WTC11 (cell line): ENCODE results near the gene RNF222. TPM values are rescaled to one million over a fixed set of nuclear protein-coding genes. Genes with fewer than 3 reads are reported as not detected.
"Not testable (repeated sequence)": the region's sequence is repeated elsewhere in the genome, so short reads cannot be mapped to it uniquely, and the experiment has no call there.

Experiments
- ATAC-seq: fragments of 200-7000 bp; cut with Tn5 transposase; 2 replicates; pipeline ENCODE4 v1.10.0; 2021; ENCODE audit warnings: mild to moderate bottlenecking, moderate library complexity
- CTCF ChIA-PET: fragments of 300-600 bp; sonication (Branson Sonifier 250); formaldehyde crosslinking; loops from one replicate; lab custom pipeline; 2021; ENCODE audit warnings: antibody characterized with exemption; lab: Charles Lee
- POLR2A ChIA-PET: fragments of 350-600 bp; sonication (Branson Sonifier 250); formaldehyde crosslinking; loops from one replicate; lab custom pipeline; 2021; ENCODE audit warnings: antibody characterized with exemption; lab: Charles Lee
- DNase-seq: peaks from one replicate; pipeline ENCODE4 v3.0.0; 2021; ENCODE audit warnings: low spot score
- H3K27ac Mint-ChIP-seq: 2 replicates; pipeline ENCODE4 v1.8.0; 2021; ENCODE audit warnings: mixed read lengths
- H3K27me3 Mint-ChIP-seq: 2 replicates; pipeline ENCODE4 v1.8.0; 2021; ENCODE audit warnings: low read depth, mild to moderate bottlenecking, moderate library complexity, mixed read lengths
- H3K36me3 Mint-ChIP-seq: 2 replicates; pipeline ENCODE4 v1.8.0; 2021; ENCODE audit warnings: mixed read lengths
- H3K4me1 Mint-ChIP-seq: 2 replicates; pipeline ENCODE4 v1.8.0; 2022; ENCODE audit warnings: mixed read lengths
- H3K4me3 Mint-ChIP-seq: 2 replicates; pipeline ENCODE4 v1.8.0; 2021; ENCODE audit warnings: mild to moderate bottlenecking, moderate library complexity, mixed read lengths
- H3K9me3 Mint-ChIP-seq: 2 replicates; pipeline ENCODE4 v1.8.0; 2021; ENCODE audit warnings: mixed read lengths
- ELF4 ChIP-seq: sonication (generic); formaldehyde crosslinking; IDR thresholded peaks from 2 replicates; pipeline ENCODE4 v1.8.1; 2022; ENCODE audit warnings: low read depth, mild to moderate bottlenecking, moderate library complexity, missing genetic modification reagents
- GTF2I ChIP-seq: fragments of 250-450 bp; sonication (Bioruptor Pico); conservative IDR thresholded peaks from 2 replicates; pipeline ENCODE4 v1.4.0; 2021; ENCODE audit warnings: mild to moderate bottlenecking
- JUN ChIP-seq: sonication (generic); formaldehyde crosslinking; IDR thresholded peaks from 2 replicates; pipeline ENCODE4 v1.8.0; 2023; ENCODE audit warnings: mild to moderate bottlenecking, missing genetic modification reagents
- KAT7 ChIP-seq: sonication (generic); formaldehyde crosslinking; IDR thresholded peaks from 2 replicates; pipeline ENCODE4 v1.8.1; 2023; ENCODE audit warnings: missing genetic modification reagents, mild to moderate bottlenecking, borderline replicate concordance
- NR3C1 ChIP-seq: sonication (generic); formaldehyde crosslinking; conservative IDR thresholded peaks from 2 replicates; pipeline ENCODE4 v1.8.1; 2023; ENCODE audit warnings: low read depth, mild to moderate bottlenecking, missing genetic modification reagents
- SMAD3 ChIP-seq: sonication (generic); formaldehyde crosslinking; IDR thresholded peaks from 2 replicates; pipeline ENCODE4 v1.8.0; 2022; ENCODE audit warnings: missing genetic modification reagents, mild to moderate bottlenecking, borderline replicate concordance
- SMAD4 ChIP-seq: sonication (generic); formaldehyde crosslinking; IDR thresholded peaks from 2 replicates; pipeline ENCODE4 v1.8.0; 2022; ENCODE audit warnings: mild to moderate bottlenecking, missing genetic modification reagents
- SOX15 ChIP-seq: fragments of 250-450 bp; sonication (Bioruptor Pico); IDR thresholded peaks from 2 replicates; pipeline ENCODE4 v1.9.0; 2021; ENCODE audit warnings: mild to moderate bottlenecking
- TEAD1 ChIP-seq: sonication (generic); formaldehyde crosslinking; IDR thresholded peaks from 2 replicates; pipeline ENCODE4 v1.8.0; 2022; ENCODE audit warnings: mild to moderate bottlenecking, missing genetic modification reagents
- ZNF317 ChIP-seq: sonication (generic); formaldehyde crosslinking; IDR thresholded peaks from 2 replicates; pipeline ENCODE4 v1.8.1; 2023; ENCODE audit warnings: low read depth, mild to moderate bottlenecking, moderate library complexity, missing genetic modification reagents, borderline replicate concordance
- ZNF396 ChIP-seq: fragments of 250-450 bp; sonication (Bioruptor Pico); IDR thresholded peaks from 2 replicates; pipeline ENCODE4 v1.8.0; 2021; ENCODE audit warnings: mild to moderate bottlenecking, moderate library complexity, borderline replicate concordance
- total RNA-seq: library from RNA; stranded (reverse); gene quantifications from 3 replicates; pipeline ENCODE4 v1.2.3, GENCODE V29; 2021
- TF ChIP-seq, protein P1 (sequence below): sonication (generic); formaldehyde crosslinking; IDR thresholded peaks from 2 replicates; pipeline ENCODE4 v1.8.1; 2023; ENCODE audit warnings: mild to moderate bottlenecking, missing genetic modification reagents, borderline replicate concordance
- TF ChIP-seq, protein P2 (sequence below): sonication (generic); formaldehyde crosslinking; IDR thresholded peaks from 2 replicates; pipeline ENCODE4 v1.8.1; 2022; ENCODE audit warnings: mild to moderate bottlenecking, moderate library complexity, missing genetic modification reagents
- TF ChIP-seq, protein P3 (sequence below): sonication (generic); formaldehyde crosslinking; IDR thresholded peaks from 2 replicates; pipeline ENCODE4 v1.8.0; 2022; ENCODE audit warnings: mild to moderate bottlenecking, missing genetic modification reagents
- TF ChIP-seq, protein P4 (sequence below): fragments of 250-450 bp; sonication (Bioruptor Pico); IDR thresholded peaks from 2 replicates; pipeline ENCODE4 v1.9.0; 2021; ENCODE audit warnings: mild to moderate bottlenecking

The RNF222 gene
- total RNA-seq, 1 experiment from 2014 or later: not detected

DNA sequence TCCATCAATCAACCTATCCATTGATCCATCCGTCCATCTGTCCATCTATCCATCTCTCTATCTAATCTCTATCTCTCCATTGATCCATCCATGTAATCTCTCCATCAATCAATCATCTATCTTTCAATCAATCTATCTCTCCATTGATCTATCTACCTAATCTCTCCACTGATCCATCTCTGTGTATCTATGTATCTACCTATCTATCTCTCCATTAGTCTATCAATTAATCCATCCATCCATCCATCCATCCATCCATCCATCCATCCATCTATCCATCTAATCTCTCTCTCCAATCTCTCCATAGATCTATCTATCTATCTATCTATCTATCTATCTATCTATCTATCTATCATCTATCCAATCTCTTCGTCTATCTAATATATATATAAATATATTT, 3.5 kb upstream of the RNF222 start:
- H3K4me1 Mint-ChIP-seq: no peaks in the 10 kb centered on the region
- no peak for DNase-seq
- TF ChIP-seq TEAD1 (CRISPR knock-in tag) (no peak), ZNF396 (CRISPR knock-in tag) (no peak), ELF4 (no peak), GTF2I (no peak), KAT7 (CRISPR knock-in tag) (no peak), SOX15 (CRISPR knock-in tag) (no peak), SMAD3 (no peak), NR3C1 (no peak), SMAD4 (CRISPR knock-in tag) (no peak), JUN (CRISPR knock-in tag) (no peak)
- TF ChIP-seq, protein P1, sequence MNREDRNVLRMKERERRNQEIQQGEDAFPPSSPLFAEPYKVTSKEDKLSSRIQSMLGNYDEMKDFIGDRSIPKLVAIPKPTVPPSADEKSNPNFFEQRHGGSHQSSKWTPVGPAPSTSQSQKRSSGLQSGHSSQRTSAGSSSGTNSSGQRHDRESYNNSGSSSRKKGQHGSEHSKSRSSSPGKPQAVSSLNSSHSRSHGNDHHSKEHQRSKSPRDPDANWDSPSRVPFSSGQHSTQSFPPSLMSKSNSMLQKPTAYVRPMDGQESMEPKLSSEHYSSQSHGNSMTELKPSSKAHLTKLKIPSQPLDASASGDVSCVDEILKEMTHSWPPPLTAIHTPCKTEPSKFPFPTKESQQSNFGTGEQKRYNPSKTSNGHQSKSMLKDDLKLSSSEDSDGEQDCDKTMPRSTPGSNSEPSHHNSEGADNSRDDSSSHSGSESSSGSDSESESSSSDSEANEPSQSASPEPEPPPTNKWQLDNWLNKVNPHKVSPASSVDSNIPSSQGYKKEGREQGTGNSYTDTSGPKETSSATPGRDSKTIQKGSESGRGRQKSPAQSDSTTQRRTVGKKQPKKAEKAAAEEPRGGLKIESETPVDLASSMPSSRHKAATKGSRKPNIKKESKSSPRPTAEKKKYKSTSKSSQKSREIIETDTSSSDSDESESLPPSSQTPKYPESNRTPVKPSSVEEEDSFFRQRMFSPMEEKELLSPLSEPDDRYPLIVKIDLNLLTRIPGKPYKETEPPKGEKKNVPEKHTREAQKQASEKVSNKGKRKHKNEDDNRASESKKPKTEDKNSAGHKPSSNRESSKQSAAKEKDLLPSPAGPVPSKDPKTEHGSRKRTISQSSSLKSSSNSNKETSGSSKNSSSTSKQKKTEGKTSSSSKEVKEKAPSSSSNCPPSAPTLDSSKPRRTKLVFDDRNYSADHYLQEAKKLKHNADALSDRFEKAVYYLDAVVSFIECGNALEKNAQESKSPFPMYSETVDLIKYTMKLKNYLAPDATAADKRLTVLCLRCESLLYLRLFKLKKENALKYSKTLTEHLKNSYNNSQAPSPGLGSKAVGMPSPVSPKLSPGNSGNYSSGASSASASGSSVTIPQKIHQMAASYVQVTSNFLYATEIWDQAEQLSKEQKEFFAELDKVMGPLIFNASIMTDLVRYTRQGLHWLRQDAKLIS (CRISPR knock-in tag): no peak
- TF ChIP-seq, protein P2, sequence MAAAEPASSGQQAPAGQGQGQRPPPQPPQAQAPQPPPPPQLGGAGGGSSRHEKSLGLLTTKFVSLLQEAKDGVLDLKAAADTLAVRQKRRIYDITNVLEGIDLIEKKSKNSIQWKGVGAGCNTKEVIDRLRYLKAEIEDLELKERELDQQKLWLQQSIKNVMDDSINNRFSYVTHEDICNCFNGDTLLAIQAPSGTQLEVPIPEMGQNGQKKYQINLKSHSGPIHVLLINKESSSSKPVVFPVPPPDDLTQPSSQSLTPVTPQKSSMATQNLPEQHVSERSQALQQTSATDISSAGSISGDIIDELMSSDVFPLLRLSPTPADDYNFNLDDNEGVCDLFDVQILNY (CRISPR knock-in tag): no peak
- TF ChIP-seq, protein P3, sequence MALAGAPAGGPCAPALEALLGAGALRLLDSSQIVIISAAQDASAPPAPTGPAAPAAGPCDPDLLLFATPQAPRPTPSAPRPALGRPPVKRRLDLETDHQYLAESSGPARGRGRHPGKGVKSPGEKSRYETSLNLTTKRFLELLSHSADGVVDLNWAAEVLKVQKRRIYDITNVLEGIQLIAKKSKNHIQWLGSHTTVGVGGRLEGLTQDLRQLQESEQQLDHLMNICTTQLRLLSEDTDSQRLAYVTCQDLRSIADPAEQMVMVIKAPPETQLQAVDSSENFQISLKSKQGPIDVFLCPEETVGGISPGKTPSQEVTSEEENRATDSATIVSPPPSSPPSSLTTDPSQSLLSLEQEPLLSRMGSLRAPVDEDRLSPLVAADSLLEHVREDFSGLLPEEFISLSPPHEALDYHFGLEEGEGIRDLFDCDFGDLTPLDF (CRISPR knock-in tag): no peak
- TF ChIP-seq, all 79 proteins: peak for 0
- Mint-ChIP-seq H3K27ac (no peak overlapping the region), H3K9me3 (no peaks in the 10 kb centered on the region), H3K4me3 (no peak overlapping the region), H3K27me3 (peaks cover 7% of the 10 kb centered on the region), H3K36me3 (no peaks in the 10 kb centered on the region)
- ChIA-PET CTCF (interaction anchor here (1.1 kb wide), 1 partner anchor 7 kb away, joined by 3 read pairs; no protein-coding TSS in a partner anchor), POLR2A (no interaction called here)
- ATAC-seq: no peak

DNA sequence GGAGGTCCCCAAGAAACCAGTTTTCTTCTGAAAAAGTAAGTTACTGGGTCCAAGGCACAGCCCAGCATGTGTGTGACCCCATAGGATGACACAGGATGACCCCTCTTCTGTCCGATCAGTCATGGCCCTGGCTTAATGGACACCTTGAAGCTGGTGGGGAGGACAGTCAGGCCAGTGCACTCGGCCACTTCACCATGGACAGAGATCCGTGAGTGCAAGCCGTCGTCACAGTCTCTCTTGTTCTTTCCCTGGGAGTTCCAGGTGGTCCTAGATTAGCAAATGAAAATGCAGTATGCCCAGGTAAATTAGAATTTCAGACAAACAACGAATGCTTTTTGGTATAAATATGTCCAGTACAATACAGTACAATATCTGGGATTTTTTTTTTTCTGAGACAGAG, 1.4 kb upstream of the RNF222 start:
- Mint-ChIP-seq H3K36me3 (no peaks in the 10 kb centered on the region), H3K27ac (no peak overlapping the region), H3K4me1 (no peaks in the 10 kb centered on the region; the same call in 1 of the 2 replicates), H3K4me3 (no peak overlapping the region), H3K27me3 (peaks cover 17% of the 10 kb centered on the region), H3K9me3 (no peaks in the 10 kb centered on the region)
- POLR2A ChIA-PET: no interaction called here
- TF ChIP-seq, protein P4, sequence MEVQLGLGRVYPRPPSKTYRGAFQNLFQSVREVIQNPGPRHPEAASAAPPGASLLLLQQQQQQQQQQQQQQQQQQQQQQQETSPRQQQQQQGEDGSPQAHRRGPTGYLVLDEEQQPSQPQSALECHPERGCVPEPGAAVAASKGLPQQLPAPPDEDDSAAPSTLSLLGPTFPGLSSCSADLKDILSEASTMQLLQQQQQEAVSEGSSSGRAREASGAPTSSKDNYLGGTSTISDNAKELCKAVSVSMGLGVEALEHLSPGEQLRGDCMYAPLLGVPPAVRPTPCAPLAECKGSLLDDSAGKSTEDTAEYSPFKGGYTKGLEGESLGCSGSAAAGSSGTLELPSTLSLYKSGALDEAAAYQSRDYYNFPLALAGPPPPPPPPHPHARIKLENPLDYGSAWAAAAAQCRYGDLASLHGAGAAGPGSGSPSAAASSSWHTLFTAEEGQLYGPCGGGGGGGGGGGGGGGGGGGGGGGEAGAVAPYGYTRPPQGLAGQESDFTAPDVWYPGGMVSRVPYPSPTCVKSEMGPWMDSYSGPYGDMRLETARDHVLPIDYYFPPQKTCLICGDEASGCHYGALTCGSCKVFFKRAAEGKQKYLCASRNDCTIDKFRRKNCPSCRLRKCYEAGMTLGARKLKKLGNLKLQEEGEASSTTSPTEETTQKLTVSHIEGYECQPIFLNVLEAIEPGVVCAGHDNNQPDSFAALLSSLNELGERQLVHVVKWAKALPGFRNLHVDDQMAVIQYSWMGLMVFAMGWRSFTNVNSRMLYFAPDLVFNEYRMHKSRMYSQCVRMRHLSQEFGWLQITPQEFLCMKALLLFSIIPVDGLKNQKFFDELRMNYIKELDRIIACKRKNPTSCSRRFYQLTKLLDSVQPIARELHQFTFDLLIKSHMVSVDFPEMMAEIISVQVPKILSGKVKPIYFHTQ (CRISPR knock-in tag): no peak
- no peak for TF ChIP-seq ZNF317
- no peak for ATAC-seq
- DNase-seq: no peak
- CTCF ChIA-PET: interaction anchor here (0.9 kb wide), 1 partner anchor 11 kb away, joined by 4 read pairs; no protein-coding TSS in a partner anchor

DNA sequence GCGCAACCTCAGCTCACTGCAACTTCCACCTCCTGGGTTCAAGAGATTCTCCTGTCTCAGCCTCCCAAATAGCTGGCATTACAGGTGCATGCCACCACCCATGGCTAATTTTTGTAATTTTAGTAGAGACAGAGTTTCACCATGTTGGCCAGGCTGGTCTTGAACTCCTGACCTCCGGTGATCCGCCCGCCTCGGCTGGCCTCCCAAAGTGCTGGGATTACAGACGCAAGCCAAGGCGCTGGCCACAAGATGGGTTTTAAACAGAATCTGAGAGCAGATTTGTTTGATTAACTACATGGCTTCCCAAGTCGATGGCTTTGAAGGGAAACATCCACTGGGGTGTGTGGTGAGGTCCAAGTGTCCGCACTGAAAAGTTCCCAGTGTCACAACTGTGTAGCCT, 3.1 kb downstream of the RNF222 start:
- H3K36me3 Mint-ChIP-seq, H3K4me1 Mint-ChIP-seq: not testable (repeated sequence)

More for the DNA sequence above, 3.1 kb downstream of the RNF222 start:
- H3K27me3 Mint-ChIP-seq: peaks cover 13% of the 10 kb centered on the region
- CTCF ChIA-PET: interaction anchor here (2.6 to 3.0 kb wide), 2 partner anchors 11 to 16 kb away, joined by 16 to 20 read pairs; no protein-coding TSS in a partner anchor
- not testable (repeated sequence) for H3K9me3 Mint-ChIP-seq, H3K4me3 Mint-ChIP-seq, DNase-seq, ATAC-seq, H3K27ac Mint-ChIP-seq
- POLR2A ChIA-PET: interaction anchor here (0.7 kb wide), 1 partner anchor 403 kb away, joined by 3 read pairs; no protein-coding TSS in a partner anchor
